Mesenchymal stem cell (in vitro differentiated cells and primary cell): ENCODE results near the gene NUDT4.

ENCODE experiments used
- DNase-seq: peaks from one replicate; pipeline ENCODE4 v3.0.0-alpha.2; 2013
- H2AFZ ChIP-seq: one replicate; pipeline ENCODE4 v1.6.1; 2013; ENCODE audit warnings: low read depth, mild to moderate bottlenecking, control low read depth, inconsistent platforms, low read length, moderate library complexity
- H2AK5ac ChIP-seq: 2 replicates; pipeline ENCODE4 v1.6.1; 2013; ENCODE audit warnings: low read length, moderate library complexity, mild to moderate bottlenecking, inconsistent platforms; ENCODE audit not compliant: severe bottlenecking
- H2BK120ac ChIP-seq: one replicate; pipeline ENCODE4 v1.6.1; 2013; ENCODE audit warnings: low read depth, mild to moderate bottlenecking, inconsistent platforms, low read length, moderate library complexity
- H2BK12ac ChIP-seq, 2 experiments: one replicate each; pipeline ENCODE4 v1.6.1; 2013; ENCODE audit warnings: inconsistent platforms in 2 of 2, low read length in 2 of 2, mild to moderate bottlenecking in 2 of 2, moderate library complexity in 2 of 2, control low read depth in 1 of 2
- H2BK15ac ChIP-seq: one replicate; pipeline ENCODE4 v1.6.1; 2013; ENCODE audit warnings: mild to moderate bottlenecking, low read depth, inconsistent platforms; ENCODE audit not compliant: poor library complexity, severe bottlenecking
- H2BK5ac ChIP-seq: 2 replicates; pipeline ENCODE4 v1.6.1; 2013; ENCODE audit warnings: low read depth, mild to moderate bottlenecking, low read length, control low read depth, inconsistent platforms; ENCODE audit not compliant: poor library complexity, severe bottlenecking
- H3K14ac ChIP-seq, 2 experiments: one replicate each; pipeline ENCODE4 v1.6.1; 2013; ENCODE audit warnings: inconsistent platforms in 2 of 2, low read length in 2 of 2, control low read depth in 1 of 2, mild to moderate bottlenecking in 1 of 2, moderate library complexity in 1 of 2
- H3K18ac ChIP-seq, 2 experiments: one replicate each; pipeline ENCODE4 v1.6.1; 2013; ENCODE audit warnings: inconsistent platforms in 2 of 2, low read length in 2 of 2, control low read depth in 1 of 2, low read depth in 1 of 2, mild to moderate bottlenecking in 1 of 2
- H3K23ac ChIP-seq, 2 experiments: one replicate each; pipeline ENCODE4 v1.6.1; 2013; ENCODE audit warnings: inconsistent platforms in 2 of 2, low read length in 2 of 2, mild to moderate bottlenecking in 2 of 2, moderate library complexity in 2 of 2, control low read depth in 1 of 2
- H3K27ac ChIP-seq: 2 replicates; pipeline ENCODE4 v1.5.1; 2013; ENCODE audit warnings: mild to moderate bottlenecking, moderate library complexity, low read length, control low read depth, inconsistent platforms; ENCODE audit not compliant: poor library complexity, severe bottlenecking
- H3K27me3 ChIP-seq, 2 experiments: 2 replicates each; pipeline versions ENCODE4 v1.6.1 to v1.7.0; 2013; ENCODE audit warnings: low read length in 2 of 2, mild to moderate bottlenecking in 2 of 2, moderate library complexity in 2 of 2, control low read depth in 1 of 2, inconsistent platforms in 1 of 2; ENCODE audit not compliant: control insufficient read depth in 1 of 2, insufficient read depth in 1 of 2
- H3K36me3 ChIP-seq, 2 experiments: 2 replicates each; pipeline versions ENCODE4 v1.6.1 to v1.7.0; 2013; ENCODE audit warnings: low read length in 2 of 2, control low read depth in 1 of 2, inconsistent platforms in 1 of 2, low read depth in 1 of 2, mild to moderate bottlenecking in 1 of 2; ENCODE audit not compliant: insufficient read depth in 2 of 2, control insufficient read depth in 1 of 2
- H3K4ac ChIP-seq, 2 experiments: one replicate each; pipeline ENCODE4 v1.6.1; 2013; ENCODE audit warnings: inconsistent platforms in 2 of 2, low read length in 2 of 2, mild to moderate bottlenecking in 2 of 2, moderate library complexity in 2 of 2, control low read depth in 1 of 2, low read depth in 1 of 2
- H3K4me1 ChIP-seq: 2 replicates; pipeline ENCODE4 v1.6.1; 2013; ENCODE audit warnings: low read depth, low read length, control low read depth; ENCODE audit not compliant: control insufficient read depth, insufficient read depth
- H3K4me2 ChIP-seq: 2 replicates; pipeline ENCODE4 v1.6.1; 2013; ENCODE audit warnings: low read length, mild to moderate bottlenecking, inconsistent platforms; ENCODE audit not compliant: poor library complexity, severe bottlenecking
- H3K4me3 ChIP-seq, 2 experiments: 2 replicates each; pipeline versions ENCODE4 v1.5.1 to v1.7.0; 2013; ENCODE audit warnings: low read length in 2 of 2, mild to moderate bottlenecking in 2 of 2, control low read depth in 1 of 2, low read depth in 1 of 2; ENCODE audit not compliant: insufficient read depth in 1 of 2
- H3K79me1 ChIP-seq: replicated peaks from 2 replicates; pipeline ENCODE4 v1.6.1; 2013; ENCODE audit warnings: mild to moderate bottlenecking, control low read depth, low read length, inconsistent platforms; ENCODE audit not compliant: poor library complexity, severe bottlenecking
- H3K9ac ChIP-seq: 2 replicates; pipeline ENCODE4 v1.7.0; 2013; ENCODE audit warnings: mild to moderate bottlenecking, low read length, moderate library complexity
- H3K9me3 ChIP-seq: 2 replicates; pipeline ENCODE4 v1.7.0; 2013; ENCODE audit warnings: mild to moderate bottlenecking, low read length; ENCODE audit not compliant: control insufficient read depth
- H4K8ac ChIP-seq: one replicate; pipeline ENCODE4 v1.6.1; 2013; ENCODE audit warnings: inconsistent platforms, mild to moderate bottlenecking, low read length, moderate library complexity
- H4K91ac ChIP-seq: one replicate; pipeline ENCODE4 v1.6.1; 2013; ENCODE audit warnings: mild to moderate bottlenecking, low read length, inconsistent platforms
- WGBS: methylation state at CpG from one replicate; pipeline ENCODE4 v1.1.7; 2013; ENCODE audit warnings: mixed read lengths; 5-methylcytosine and 5-hydroxymethylcytosine counted together

Gene NUDT4

DNA sequence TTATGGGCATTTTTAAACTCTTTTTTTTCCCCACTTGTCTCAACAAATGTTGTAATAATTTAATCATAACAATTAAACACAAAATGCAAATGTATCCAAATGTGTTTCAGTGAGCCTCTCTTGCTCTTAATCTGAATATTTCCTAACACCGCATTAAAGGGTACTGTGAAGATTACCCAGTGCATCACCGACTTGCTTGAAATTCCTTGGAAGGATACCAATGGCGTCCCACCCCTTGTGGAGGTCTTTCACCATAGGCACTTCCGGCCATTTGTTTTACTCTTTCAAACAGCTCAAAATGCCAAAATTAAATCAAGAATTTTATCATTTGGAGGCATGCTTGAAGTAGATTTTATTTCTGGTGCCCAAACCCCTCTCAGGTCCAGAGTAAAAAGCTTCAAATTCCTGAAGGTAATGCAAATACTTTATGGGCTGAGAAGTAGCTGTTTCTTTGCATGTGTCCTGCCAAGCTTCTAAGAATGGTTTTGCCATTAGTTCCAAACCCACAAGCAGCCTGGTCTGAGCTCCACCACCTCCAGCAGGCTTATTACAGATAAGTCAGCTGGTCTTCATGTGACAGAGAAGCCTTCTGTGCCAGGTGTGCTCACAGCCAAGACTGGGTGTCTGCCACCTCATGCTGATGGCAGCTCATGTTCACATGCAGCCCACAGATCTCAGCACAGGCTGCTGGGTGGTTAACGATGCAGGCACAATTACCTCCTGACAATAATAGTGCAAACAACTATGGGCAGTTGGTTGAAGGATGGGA, 16.4 kb upstream of the NUDT4 start:
- no peaks in the 10 kb centered on the region for H3K79me1 ChIP-seq
- H3K36me3 ChIP-seq = no peaks in the 10 kb centered on the region
- 93% methylated on average over 3 of the region's 5 CpGs for WGBS

DNA sequence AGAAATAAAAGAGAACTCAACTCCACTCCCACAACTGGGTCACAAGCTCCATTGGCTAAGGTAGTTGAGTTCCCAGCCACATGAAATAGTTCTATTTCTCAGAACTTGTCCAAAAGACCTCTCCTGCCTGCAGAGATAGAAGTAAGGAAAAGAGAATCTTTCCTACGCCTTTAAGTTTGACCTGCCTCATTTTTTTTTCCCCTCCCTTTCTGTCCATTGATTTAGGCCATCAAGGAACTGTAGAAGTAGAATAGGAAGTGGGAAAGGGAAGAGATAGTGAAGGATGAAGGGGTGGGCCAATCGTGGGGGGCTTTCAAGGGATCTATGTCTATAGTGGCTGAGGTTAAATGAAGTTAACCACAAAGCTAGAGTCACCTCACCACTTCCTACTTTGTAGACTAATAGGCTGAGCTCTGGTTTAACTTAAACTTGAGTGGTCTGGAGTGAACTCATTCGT, 13.9 kb upstream of the NUDT4 start:
- Histone ChIP-seq H2BK15ac (no peak overlapping the region), H4K91ac (no peak overlapping the region), H2AFZ (no peak overlapping the region), H3K18ac (no peak overlapping the region), H2BK5ac (no peak overlapping the region), H3K4me3 (no peak overlapping the region), H3K4me2 (no peak overlapping the region), H3K27ac (no peak overlapping the region), H3K79me1 (no peaks in the 10 kb centered on the region), H2AK5ac (no peak overlapping the region), H3K9ac (no peak overlapping the region), H3K4me1 (peaks cover 3% of the 10 kb centered on the region), H4K8ac (no peak overlapping the region), H3K9me3 (no peaks in the 10 kb centered on the region), H2BK12ac (no peak overlapping the region), H3K23ac (no peak overlapping the region), H3K4ac (no peak overlapping the region), H3K36me3 (no peaks in the 10 kb centered on the region), H3K27me3 (no peaks in the 10 kb centered on the region), H2BK120ac (no peak overlapping the region), H3K14ac (no peak overlapping the region)
- 71% methylated on average over 1 of the region's 3 CpGs for WGBS
- DNase-seq = no peak

More for the DNA sequence above, 16.4 kb upstream of the NUDT4 start:
- no peak overlapping the region for H4K8ac ChIP-seq
- no peak overlapping the region for H3K9ac ChIP-seq
- H4K91ac ChIP-seq = peak overlapping the region; percentile 66
- peak overlapping the region in 1 of 2 experiments; percentile 18 for H3K18ac ChIP-seq
- H3K4me3 ChIP-seq = no peak overlapping the region
- no peaks in the 10 kb centered on the region for H3K9me3 ChIP-seq
- H3K4ac ChIP-seq = no peak overlapping the region
- no peak overlapping the region for H3K14ac ChIP-seq
- no peak overlapping the region for H3K27ac ChIP-seq
- no peak overlapping the region for H3K23ac ChIP-seq
- H2AFZ ChIP-seq = no peak overlapping the region
- no peak for DNase-seq
- H3K27me3 ChIP-seq = no peaks in the 10 kb centered on the region
- no peak overlapping the region for H2BK15ac ChIP-seq
- no peak overlapping the region for H2BK120ac ChIP-seq
- no peak overlapping the region for H3K4me2 ChIP-seq
- no peak overlapping the region for H2BK12ac ChIP-seq
- no peak overlapping the region for H2AK5ac ChIP-seq
- H3K4me1 ChIP-seq = peaks cover 3% of the 10 kb centered on the region
- no peak overlapping the region for H2BK5ac ChIP-seq

DNA sequence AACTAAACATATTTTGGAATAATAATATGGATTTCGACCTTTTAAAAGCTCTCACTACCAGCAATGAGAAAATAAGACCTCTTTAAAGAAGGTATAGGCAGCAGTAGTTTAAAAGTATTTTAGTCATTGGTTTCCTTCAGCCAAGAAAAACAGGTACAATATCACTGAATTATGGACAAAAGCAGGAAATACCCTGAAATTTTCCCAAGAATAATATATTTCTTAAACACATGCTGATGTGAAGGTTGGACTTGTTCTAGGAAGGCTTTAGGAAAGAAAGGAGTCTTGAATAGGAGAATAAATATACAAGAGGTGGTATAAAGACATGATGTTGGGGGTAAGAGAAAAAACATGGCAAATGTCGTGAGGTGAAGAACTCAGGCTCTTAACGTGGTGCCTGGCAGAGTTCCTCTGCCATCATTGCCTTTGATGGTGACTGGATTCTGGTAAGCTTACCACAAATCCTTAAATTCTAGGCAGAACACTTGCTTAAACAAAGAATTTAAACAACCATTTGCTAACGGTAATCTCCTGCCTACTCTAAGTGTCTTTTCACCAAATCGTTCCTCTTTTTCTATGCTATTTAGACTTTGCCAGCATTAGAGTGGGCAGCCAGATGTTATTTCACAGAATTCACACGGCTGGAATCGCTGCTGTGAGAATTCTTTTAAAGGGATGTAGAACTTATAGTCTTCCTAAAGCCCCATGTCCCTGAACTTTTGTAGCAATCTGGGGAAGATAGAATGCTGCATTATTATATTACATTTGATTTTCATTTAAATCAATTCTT, 11.9 kb upstream of the NUDT4 start:
- no peak overlapping the region for H3K14ac ChIP-seq
- no peaks in the 10 kb centered on the region for H3K79me1 ChIP-seq
- H2BK5ac ChIP-seq = no peak overlapping the region
- peaks cover 3% of the 10 kb centered on the region for H3K4me1 ChIP-seq
- H4K91ac ChIP-seq = no peak overlapping the region
- no peak for DNase-seq
- no peak overlapping the region for H3K4ac ChIP-seq
- no peak overlapping the region for H3K18ac ChIP-seq
- no peak overlapping the region for H2AK5ac ChIP-seq
- no peak overlapping the region for H3K23ac ChIP-seq
- no peak overlapping the region for H2AFZ ChIP-seq
- H3K27ac ChIP-seq = no peak overlapping the region
- H3K9ac ChIP-seq = no peak overlapping the region
- no peak overlapping the region for H4K8ac ChIP-seq
- H3K27me3 ChIP-seq = no peaks in the 10 kb centered on the region
- H3K9me3 ChIP-seq = no peaks in the 10 kb centered on the region
- H2BK12ac ChIP-seq = no peak overlapping the region
- WGBS = 92% methylated on average over 6 of the region's 7 CpGs
- H2BK120ac ChIP-seq = no peak overlapping the region
- no peaks in the 10 kb centered on the region for H3K36me3 ChIP-seq
- H3K4me3 ChIP-seq = no peak overlapping the region
- H2BK15ac ChIP-seq = no peak overlapping the region
- H3K4me2 ChIP-seq = no peak overlapping the region

DNA sequence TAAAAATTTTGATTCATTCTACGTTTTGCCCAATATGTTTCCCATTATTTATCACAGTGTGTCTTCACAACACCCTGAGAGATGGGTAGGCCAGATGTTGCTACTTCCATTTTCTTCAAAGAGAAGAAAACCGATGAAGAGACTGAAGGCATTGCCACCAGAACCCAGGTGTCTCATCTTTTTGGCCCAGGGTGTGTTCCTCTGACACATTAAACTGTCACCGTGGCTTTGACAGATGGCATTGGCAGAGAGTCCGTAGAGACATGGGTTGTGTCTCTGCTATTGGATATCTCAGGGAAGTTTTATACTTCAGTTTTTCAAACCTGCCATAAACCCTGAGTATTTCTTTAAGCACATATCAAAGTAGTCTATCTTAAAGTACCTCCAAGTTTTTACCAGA, 11.3 kb upstream of the NUDT4 start:
- Histone ChIP-seq H2BK12ac (no peak overlapping the region), H2BK120ac (no peak overlapping the region), H3K23ac (no peak overlapping the region), H3K18ac (no peak overlapping the region), H3K4ac (no peak overlapping the region), H3K79me1 (no peaks in the 10 kb centered on the region), H3K9ac (no peak overlapping the region), H4K91ac (no peak overlapping the region), H3K4me2 (no peak overlapping the region), H2AK5ac (no peak overlapping the region), H3K4me3 (no peak overlapping the region), H3K9me3 (no peaks in the 10 kb centered on the region), H3K27ac (no peak overlapping the region), H2BK15ac (no peak overlapping the region), H2BK5ac (no peak overlapping the region), H4K8ac (no peak overlapping the region), H2AFZ (no peak overlapping the region), H3K14ac (no peak overlapping the region), H3K36me3 (no peaks in the 10 kb centered on the region), H3K27me3 (no peaks in the 10 kb centered on the region), H3K4me1 (peaks cover 3% of the 10 kb centered on the region)
- WGBS = 85% methylated on average over 2 of the region's 4 CpGs
- DNase-seq = no peak
